Liver (tissue), 3 donors: ENCODE data around the gene PITHD1.

Experiments
- CTCF ChIP-seq: fragments of 150-350 bp; IDR thresholded peaks from 2 replicates; pipeline ENCODE4 v1.5.1; 2017; ENCODE audit warnings: improper control_type of control experiment, low read depth, low read length; ENCODE audit not compliant: missing input control
- FOXA1 ChIP-seq: IDR thresholded peaks from 2 replicates; pipeline ENCODE4 v1.6.1; 2016; ENCODE audit warnings: antibody characterized with exemption
- HNF4A ChIP-seq, 2 donors: conservative IDR thresholded peaks; 2 replicates each; pipeline ENCODE4 v1.6.1; 2016; ENCODE audit warnings: antibody characterized with exemption in 2 of 2, mild to moderate bottlenecking in 2 of 2
- JUND ChIP-seq, 2 donors: IDR thresholded peaks; 2 replicates each; pipeline ENCODE4 v1.6.1; 2016; ENCODE audit warnings: antibody characterized with exemption in 2 of 2
- MAX ChIP-seq: IDR thresholded peaks from 2 replicates; pipeline ENCODE4 v1.6.1; 2016; ENCODE audit warnings: antibody characterized with exemption
- RAD21 ChIP-seq, 2 donors: IDR thresholded peaks; 2 replicates each; pipeline ENCODE4 v1.6.1; 2016; ENCODE audit warnings: antibody characterized with exemption in 2 of 2, mild to moderate bottlenecking in 2 of 2
- RXRA ChIP-seq, 2 donors: IDR thresholded peaks; 2 replicates each; pipeline ENCODE4 v1.6.1; 2017 to 2018; ENCODE audit warnings: antibody characterized with exemption in 2 of 2, mild to moderate bottlenecking in 1 of 2
- TAF1 ChIP-seq: conservative IDR thresholded peaks from 2 replicates; pipeline ENCODE4 v1.6.1; 2016; ENCODE audit warnings: antibody characterized with exemption, mild to moderate bottlenecking
- YY1 ChIP-seq: IDR thresholded peaks from 2 replicates; pipeline ENCODE4 v1.6.1; 2016; ENCODE audit warnings: antibody characterized with exemption, mild to moderate bottlenecking
- ZBTB33 ChIP-seq: IDR thresholded peaks from 2 replicates; pipeline ENCODE4 v1.6.1; 2016; ENCODE audit warnings: antibody characterized with exemption
- donor health status: healthy.
- donor health status: healthy.

GRCh38 chr1:23791516-23792047 is 13.4 kb downstream of the PITHD1 start:
- TF ChIP-seq CTCF, result no peak
- no peak for TF ChIP-seq RAD21 (IDR thresholded peaks at IDR 0.05)
- no peak for TF ChIP-seq TAF1
- TF ChIP-seq YY1, result no peak
- no peak for TF ChIP-seq MAX
- TF ChIP-seq JUND (IDR thresholded peaks at IDR 0.05), result no peak
- no peak for TF ChIP-seq HNF4A (conservative IDR thresholded peaks at IDR 0.05)
- no peak for TF ChIP-seq ZBTB33
- no peak for TF ChIP-seq FOXA1
- TF ChIP-seq RXRA (IDR thresholded peaks at IDR 0.05), result no peak
